Stimulated activated CD4-positive, alpha-beta T cell treated with anti-CD3 and anti-CD28 coated beads, Interleukin-1b, Interleukin-23, amount 100 ng/mL, for 48 hours (primary cell): ENCODE data around the gene IL17RC.
A peak's percentile ranks its signal among the peaks of the same experiment; 100 is the strongest.

Experiments used
- DNase-seq: peaks from one replicate; pipeline ENCODE4 v3.0.0-alpha.2; 2020

Gene IL17RC

DNA sequence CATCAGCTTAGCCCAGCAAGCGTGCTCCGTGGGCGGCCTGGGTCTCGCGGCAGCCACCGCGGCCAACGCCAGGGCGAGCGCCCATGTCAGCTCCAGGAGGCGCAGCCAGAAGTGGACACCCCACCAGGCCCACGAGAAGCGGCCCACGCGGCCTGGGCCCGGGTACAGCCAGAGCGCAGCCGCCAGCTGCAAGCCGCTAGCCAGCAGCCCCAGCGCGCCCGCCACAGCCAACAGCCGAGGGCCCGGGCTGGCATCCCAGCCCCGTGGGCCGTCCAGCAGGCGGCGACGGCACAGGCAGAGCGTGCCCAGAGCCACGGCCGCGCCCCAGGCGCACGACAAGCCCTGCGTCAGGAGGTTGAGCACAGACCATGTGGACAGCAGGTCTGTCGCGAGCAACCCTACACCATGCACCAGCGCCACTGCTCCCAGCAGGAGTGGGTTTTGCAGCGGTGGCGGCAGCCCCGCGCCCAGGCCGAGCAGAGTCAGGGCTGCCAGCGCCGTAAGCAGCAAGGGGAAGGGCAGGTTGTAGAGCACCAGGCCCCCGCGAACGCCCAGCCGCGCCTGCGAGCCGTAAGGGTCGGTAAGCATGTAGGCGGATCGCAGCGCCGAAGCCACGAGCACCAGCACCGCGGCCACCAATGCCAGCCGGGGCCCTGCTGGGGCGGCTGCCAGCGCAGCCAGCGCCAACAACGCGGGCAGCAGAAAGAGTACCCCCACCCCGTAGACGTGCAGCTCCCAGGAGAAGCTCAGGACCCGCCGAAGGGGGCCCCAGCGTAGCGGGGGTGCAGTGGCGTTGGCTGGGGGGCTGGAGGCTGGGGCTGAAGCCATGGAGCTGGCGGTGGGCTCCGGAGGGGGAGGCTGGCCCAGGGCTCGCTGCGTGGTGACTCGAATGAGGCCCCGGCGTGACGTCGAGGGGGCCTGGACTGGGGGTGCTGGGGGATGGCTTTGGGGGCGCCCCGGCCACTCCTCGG, 30.4 kb downstream of the IL17RC start:
- no peak for DNase-seq

DNA sequence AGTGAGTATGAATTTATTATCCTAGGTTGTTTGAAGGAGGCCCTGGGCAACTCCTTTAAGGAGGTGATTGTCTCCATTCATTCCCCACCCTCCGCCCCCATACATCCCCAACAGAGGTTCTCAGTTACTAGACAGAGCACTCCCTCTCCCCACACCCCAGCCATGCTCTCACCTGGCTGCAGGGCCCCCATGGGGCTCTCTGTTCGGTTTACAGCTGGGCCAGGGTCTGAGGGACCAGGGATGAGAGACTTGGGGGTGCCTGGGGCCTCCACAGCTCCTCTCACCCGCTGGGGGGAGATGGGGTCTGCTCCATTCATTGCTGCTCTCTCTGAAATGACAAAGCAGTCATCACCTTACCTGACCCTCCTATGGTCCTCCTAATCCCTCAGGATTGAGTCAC, 31.7 kb downstream of the IL17RC start:
- no peak for DNase-seq

- DNase-seq: no peak
These were observed 32.2 kb downstream of the IL17RC start for GRCh38 chr3:9949115-9949514.

DNA sequence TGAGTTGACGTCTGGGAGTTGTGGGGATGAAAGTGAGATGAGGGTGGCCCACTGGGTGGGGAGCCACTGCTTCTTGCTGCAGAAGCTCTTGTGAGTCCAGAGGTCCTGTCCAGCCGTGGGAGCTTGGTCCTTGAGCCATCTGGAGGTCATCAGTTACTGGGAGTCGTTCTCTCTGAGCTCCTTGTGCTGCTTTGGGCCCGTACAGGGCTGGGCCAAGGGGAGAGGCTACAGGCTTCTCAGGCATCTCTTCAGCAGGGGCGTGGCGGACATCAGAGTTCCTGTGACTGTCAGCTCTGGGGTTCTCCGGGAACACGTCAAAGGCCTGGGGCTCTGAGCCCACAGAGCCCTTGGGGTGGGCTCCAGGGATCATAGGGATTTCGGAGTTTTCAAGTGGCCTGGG, 32.7 kb downstream of the IL17RC start:
- no peak for DNase-seq

- peak; percentile 16 for DNase-seq
These were observed 34.2 kb downstream of the IL17RC start for GRCh38 chr3:9951126-9951525.

- no peak for DNase-seq
These were observed 34.7 kb downstream of the IL17RC start for GRCh38 chr3:9951598-9951961.

GRCh38 chr3:9951962-9952805, 35.3 kb downstream of the IL17RC start, which contains the start of gene PRRT3:
PRRT3 (minus strand) TSS chr3:9952408; CDS start chr3:9950115, 2,293 bp downstream.
- DNase-seq: peak; percentile 63

DNA sequence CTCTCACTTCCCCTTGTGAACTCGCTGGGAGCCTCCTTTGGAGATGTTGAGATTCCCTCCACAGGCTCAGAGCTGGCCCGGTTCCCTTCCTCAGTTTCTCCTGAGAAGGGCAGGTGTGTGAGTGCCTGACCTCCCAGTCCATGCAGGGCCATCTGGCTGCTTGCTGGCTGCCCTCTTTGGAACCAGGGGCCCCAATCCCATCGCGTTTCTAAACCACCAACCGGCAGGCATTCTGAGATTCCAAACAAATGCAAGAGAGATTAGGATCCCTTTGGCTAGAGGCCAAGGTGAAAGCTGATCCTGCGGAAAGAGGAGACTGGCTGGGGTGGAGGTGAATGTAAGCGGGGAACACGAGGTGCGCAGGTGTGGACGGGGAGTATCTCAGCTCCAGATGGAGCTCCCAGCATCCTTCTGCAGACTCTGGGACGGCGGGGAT, 38.2 kb downstream of the IL17RC start:
- no peak for DNase-seq

DNA sequence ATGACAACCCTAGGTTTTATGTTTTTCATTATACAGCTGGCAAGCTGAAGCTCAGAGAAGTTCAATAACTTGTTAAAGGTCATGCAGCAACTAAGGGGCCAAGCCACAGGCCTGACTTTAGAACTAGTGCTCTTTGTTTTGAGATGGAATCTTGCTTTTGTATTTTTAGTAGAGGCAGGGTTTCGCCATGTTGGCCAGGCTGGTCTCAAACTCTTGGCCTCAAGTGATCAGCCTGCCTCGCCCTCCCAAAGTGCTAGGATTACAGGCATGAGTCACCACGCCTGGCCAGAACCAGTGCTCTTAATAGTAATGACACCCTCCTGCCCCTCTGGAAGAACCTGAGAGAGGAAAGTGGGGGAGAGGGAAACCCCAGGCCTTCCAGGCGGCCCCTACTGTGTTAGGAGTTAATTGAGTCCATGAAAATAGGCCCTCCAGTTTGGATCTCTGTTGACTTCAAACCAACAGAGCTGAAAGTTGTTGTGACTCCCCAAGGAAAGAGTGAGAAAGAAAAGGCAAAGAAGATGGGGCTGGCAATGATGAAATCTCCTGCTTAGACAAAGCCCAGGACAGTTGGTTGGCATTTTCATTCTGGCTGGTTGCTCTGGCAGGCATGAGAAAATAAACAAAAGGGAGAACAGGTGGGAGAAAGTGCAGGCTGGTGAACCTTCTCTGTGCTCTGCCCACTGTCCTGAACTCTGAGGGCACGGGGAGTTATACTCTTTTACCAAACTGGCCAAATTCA, 38.9 kb downstream of the IL17RC start:
- DNase-seq: no peak

GRCh38 chr3:9957214-9957613, 40.3 kb downstream of the IL17RC start:
- DNase-seq: no peak

DNA sequence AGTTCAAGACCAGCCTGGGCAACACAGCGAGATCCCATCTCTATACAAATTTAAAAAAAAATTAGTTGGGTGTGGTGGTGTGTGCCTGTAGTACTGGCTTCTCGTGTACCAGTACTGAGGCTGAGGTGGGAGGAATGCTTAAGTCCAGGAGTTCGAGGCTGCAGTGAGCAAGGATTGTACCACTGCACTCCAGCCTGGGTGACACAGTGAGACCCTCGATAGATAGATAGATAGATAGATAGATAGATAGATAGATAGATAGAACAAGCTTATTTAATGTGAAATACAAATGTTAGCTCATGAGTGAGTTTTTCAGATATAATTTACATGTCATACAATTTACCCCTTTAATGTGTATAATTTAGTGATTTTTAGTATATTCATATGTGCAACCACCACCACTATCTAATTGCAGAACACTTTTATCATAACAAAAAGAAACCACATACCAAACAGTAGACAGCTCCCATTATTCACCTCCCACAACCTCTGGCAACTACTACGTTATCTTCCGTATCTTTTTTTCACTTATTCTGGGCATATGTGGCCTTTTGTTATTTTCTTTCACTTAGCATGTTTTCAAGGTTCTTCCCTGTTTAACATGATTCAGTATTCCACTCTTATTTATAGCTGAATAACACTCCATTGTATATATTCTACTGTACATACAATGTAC, 48.4 kb downstream of the IL17RC start:
- no peak for DNase-seq

GRCh38 chr3:9966841-9967240, 49.9 kb downstream of the IL17RC start:
- DNase-seq: no peak

GRCh38 chr3:9969632-9970019, 52.7 kb downstream of the IL17RC start:
- no peak for DNase-seq

- no peak for DNase-seq
These were observed 53.2 kb downstream of the IL17RC start for GRCh38 chr3:9970020-9970652.

GRCh38 chr3:9976721-9977709, 60.1 kb downstream of the IL17RC start:
- DNase-seq: peak; percentile 69

DNA sequence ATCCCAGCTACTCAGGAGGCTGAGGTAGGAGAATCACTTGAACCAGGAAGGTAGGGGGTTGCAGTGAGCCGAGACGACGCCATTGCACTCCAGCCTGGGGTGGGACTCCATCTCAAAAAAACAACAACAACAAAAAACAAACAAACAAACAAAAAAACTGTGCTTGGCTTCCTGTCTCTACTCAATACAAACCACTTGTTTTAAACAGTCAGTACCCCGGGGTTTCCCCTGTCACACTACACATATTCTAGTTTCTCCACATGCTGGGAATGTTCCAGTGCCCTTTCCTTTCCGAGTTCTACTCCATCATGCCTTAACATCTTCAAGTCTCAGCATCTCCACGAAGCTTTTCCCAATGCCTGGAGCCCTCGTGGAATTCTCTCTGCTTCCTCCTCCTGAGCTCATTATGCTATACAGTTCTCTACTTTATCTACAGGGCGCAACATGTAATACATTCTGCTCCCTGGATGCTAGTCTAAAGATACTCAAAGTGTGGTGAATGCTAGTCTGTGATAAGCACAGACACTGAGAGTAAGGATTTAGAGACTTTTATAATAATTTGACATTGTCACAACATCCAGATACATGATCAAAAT, 61.9 kb downstream of the IL17RC start:
- no peak for DNase-seq

DNA sequence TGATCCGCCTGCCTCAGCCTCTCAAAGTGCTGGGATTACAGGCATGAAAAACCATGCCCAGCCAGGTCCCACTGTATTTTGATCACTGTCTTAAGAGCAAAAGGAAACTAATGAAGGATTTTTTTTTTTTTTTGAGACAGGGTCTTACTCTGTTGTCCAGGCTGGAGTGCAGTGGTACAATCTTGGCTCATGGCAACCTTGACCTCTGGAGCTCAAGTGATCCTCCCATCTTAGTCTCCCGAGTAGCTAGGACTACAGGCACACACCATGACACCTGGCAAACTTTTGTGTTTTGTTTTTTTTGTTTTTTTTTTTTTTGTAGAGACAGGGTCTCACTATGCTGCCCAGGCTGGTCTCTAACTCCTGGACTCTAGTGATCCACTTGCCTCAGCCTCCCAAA, 63.4 kb downstream of the IL17RC start:
- DNase-seq: no peak
